Measurements from ENCODE around the gene HK2.
"Not testable (repeated sequence)": the region's sequence is repeated elsewhere in the genome, so short reads cannot be mapped to it uniquely, and the experiment has no call there.

Gene HK2

GRCh38 chr2:74833418-74834233 is at the start of gene HK2:
HK2 (plus strand) TSS chr2:74834127; CDS start chr2:74834581, 454 bp downstream.
- peak; percentile 41 to 63 for DNase-seq (ENCODE audit: low read depth in 2 of 2)

DNA sequence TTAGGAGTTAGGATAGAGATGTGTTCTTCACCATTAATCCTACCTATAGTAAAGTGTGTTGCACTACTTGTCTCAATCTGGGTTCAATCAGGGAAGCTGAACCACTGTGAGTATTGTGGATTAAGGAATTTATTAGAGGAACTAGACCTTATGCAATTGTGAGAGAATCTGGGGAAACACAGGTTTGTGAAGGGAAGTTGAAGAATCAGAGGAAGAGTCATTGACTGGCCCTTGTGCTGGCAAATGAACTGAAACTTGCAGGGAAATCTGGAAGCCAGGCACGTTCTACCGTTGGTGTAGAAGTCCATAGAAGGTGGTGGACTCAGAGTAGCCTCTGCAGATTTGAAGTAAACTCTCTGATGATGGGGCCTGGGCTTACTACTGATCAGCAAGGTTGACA is 44.7 kb upstream of the HK2 start:
- no peak for DNase-seq (ENCODE audit: low read depth in 2 of 2)

DNA sequence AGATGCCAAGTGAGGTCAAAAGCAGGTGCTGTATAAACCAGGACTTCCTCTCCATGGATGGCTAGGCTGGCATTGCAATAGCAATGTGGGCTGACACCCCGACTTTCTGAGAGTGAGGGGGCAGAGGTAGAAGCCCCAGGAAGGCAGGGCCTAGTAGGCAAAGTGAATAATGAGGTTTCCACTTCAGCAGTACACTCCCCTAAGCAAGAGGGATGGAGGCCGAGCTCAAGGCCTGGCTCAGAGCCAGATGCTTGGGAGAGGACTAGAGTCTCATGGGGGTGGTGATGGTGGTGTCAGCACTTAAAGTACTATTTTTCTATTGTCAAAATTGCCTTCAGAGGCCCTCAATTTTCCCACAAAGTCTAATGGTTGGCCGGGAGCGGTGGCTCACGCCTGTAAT is 41.6 kb upstream of the HK2 start:
- no peak for DNase-seq (ENCODE audit: low read depth in 2 of 2)

GRCh38 chr2:74794878-74795277 is 39.0 kb upstream of the HK2 start:
- not testable (repeated sequence) for DNase-seq (ENCODE audit: low read depth in 2 of 2)

- no peak for DNase-seq (ENCODE audit: low read depth in 2 of 2)
Measured at GRCh38 chr2:74806355-74806839, 27.5 kb upstream of the HK2 start.

DNA sequence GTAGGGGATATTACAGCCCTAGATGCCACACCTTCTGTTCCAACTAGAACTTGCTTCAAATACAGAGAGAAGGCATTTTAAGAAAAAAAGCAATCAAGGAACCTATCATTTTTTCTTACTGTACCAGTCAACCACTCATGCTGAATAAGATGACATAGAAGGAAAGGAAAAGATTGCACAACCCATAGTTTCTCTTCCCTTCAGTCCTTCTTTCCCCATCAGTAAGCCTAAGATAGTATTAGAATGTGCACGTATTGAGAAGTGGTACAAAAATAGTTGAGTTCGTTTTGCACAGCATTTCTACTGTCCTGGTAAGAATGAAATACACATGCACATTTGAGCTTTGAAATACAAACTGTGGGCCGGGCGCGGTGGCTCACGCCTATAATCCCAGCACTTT is 27.0 kb upstream of the HK2 start:
- DNase-seq (ENCODE audit: low read depth in 2 of 2): no peak

GRCh38 chr2:74812787-74813590 is 20.9 kb upstream of the HK2 start:
- DNase-seq (ENCODE audit: low read depth in 2 of 2): no peak

DNA sequence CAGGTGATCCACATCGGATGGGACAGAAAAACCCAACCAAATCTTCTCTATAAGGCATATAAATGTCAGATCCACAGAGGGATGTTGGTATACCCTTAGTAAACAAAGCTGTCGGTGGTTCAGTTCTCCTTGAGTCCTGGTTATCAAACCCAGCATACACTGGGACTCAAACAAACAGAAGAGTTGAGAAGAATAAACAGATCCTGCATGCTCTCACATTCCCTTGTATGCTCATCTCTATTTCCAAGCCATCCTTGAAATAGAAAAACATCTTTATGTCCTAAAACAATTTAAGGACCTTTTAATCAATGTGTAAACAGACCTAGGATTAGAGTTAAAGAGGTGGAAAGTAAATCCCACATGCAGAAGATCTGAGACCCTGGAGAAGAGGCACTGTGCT is 19.8 kb upstream of the HK2 start:
- DNase-seq (ENCODE audit: low read depth in 2 of 2): no peak

DNA sequence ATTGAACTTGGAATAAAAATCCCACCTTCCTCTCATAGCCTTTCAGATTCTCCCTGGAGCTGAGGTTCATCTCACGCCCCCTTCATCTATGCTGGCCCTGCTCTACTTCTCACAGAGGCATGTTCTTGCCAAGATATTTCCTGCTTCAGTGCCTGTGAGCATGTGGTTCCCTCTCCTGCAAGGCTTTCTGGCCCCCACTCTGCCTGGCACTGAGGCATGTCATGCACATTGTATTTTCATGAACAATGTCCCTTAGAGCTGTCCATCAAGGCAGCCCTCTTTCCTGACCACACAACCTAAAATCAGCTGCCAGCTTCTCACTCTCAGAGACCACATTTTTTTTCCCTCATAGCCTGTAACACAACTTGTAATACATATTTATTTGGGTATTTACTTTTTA is 18.0 kb upstream of the HK2 start:
- DNase-seq (ENCODE audit: low read depth in 2 of 2): no peak

- no peak for DNase-seq (ENCODE audit: low read depth in 2 of 2)
Measured at GRCh38 chr2:74816540-74817303, 17.2 kb upstream of the HK2 start.

GRCh38 chr2:74817304-74817675 is 16.6 kb upstream of the HK2 start:
- no peak for DNase-seq (ENCODE audit: low read depth in 2 of 2)

GRCh38 chr2:74819702-74820101 is 14.2 kb upstream of the HK2 start:
- DNase-seq (ENCODE audit: low read depth in 2 of 2): no peak

DNA sequence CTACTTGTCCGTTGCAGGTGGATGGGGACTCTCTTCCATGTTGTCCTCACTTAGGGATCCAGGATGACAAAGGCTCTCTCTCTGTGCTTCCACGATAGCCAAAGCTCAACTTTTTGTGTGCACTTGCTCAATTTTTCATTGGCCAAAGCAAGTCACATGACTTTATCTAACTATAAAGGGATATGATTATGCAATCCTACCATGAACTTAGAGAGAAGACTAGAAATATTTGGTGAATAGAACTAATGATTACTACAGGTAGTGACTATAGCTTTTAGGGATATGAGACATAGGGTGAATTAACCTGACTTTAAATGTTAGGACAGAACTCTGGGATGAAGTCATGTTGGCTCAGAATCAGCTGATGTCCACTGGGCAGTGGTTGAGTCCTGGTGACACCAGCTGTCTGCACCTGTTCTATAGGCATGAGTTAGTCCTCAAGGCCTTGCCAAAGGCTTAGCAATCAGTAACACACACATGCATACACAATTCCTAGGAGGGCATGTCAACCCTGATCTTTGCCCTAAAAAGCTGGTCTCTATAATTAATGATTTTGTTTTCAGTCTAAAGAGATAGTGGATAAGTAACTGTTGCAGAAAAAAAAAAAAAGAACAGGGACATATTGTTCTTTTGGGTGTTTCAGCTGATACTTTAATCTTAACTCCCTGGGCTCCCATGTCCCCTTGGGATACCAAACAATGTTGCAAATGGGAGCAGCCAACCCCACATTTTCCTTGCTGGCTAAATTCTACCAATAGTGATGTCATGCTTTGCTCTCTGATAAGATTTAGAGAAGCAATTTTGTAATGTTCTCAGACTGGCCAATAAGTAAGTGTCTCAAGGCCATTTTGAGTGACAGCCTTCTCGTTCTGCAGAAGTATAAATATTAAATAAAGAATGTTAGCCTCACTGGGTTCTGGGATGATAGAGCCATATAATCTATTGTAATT is 12.5 kb upstream of the HK2 start:
- no peak for DNase-seq (ENCODE audit: low read depth in 2 of 2)

DNA sequence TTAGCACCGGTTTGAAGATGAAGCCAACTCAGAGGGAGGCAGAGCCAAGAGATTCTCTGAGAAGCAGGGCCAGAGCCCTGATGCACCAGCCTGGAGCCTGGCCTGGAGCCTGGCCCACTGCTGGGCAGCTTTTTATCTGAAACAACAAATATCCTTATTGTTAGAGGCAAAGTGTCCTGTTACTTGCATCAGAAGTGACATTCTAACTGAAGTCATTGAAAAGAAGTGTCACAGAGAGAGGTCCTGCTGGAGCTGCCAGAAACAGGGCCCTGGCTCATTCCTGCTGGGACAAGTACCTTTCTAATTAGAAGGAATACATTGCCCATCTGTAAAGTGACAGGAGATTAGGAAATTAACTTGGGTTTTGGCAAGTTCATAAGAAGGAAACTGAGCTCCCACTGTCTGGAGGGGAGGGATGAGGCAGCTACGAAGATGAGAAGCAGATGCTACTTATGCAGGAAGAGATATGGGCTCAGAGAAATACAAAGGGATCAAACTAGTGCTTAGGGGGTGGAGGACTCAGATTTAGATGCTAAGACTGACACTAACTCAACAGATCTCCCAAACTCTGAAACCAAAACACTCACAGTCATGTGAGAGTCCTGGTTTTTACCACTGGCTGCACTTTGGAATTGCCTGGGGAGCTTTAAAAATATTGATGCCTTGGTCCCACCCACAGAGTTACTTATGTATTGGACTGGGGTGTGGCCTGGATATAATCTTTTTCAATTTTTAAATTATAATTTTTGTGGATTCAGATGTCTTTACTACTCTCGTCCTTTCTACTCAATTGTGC is 11.0 kb upstream of the HK2 start:
- no peak for DNase-seq (ENCODE audit: low read depth in 2 of 2)

DNA sequence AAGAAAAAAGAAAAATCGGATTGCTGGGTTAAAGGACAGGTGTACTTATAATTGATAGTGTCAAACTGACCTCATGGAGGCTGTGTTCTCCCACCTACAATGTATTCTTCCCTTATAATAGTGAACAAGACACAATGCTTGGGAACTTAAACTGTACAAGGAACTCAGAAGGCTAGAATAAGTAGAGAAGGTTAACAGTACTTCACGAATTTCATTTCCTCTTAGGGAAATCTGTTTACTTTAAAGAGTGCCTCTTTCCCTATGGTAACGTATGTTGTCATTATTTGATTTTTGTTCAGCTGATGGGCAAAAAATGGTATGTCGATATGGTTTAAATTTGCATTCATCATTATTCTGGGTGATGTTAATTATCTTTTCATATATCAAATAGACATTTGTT is 9.2 kb upstream of the HK2 start:
- DNase-seq (ENCODE audit: low read depth in 2 of 2): no peak

DNA sequence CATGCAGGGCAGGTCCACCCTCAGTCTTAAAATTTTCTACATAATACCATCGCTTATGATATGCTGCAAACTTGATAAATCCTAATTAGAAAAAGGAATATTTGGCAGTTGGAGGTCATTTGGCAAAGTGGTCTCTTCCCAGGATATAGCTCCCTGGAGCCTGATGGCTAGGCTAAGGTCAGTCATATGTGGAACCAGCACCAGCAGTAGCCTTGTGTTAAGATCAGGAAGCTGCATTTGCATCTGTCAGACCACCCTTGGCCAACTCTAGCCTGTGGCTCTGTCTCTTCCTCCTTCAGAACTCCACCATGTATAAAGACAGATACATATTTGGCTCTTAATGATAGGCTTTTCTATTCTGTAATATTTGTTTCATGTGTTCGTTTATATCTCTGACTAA is 5.4 kb upstream of the HK2 start:
- no peak for DNase-seq (ENCODE audit: low read depth in 2 of 2)

DNA sequence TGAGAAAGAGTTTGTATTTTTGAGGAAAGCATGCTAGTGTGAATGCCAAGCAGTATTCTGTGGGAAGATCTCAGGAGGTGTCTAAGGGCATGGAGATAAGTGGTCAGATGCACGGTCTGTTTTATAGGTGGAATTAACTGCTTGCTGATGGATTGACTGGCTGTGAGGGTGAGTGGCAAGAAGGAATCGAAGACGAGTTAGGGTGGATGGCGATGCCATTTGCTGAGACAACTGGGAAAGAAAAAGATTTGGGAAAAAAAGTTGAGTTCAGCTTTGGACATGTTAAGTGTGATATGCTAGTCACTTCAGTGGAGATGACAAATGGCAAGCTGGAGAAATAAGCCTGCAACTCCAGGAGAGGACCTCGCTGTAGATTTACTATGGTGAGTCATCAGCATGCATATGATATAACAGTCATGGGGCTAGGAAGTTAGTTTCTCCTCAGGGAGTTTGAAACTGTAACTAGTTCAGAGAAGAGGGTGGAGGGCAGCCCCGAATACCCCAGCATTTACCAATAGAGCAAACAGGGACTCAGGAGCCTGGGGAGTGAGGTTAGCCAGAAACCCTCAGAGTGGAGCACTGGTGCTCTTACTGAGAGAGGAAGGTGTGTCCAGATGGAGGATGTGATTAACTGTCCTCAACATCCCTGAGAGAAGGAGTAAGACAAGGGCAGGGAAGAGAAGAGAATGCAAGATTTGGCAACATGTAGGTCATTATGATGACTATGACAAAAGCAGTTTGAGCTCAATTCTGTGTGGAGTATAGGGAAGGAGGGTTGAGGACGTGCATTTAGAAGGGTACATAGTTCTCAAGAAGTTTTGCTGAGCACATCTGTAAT is 2.0 kb upstream of the HK2 start:
- DNase-seq (ENCODE audit: low read depth in 2 of 2): no peak

DNA sequence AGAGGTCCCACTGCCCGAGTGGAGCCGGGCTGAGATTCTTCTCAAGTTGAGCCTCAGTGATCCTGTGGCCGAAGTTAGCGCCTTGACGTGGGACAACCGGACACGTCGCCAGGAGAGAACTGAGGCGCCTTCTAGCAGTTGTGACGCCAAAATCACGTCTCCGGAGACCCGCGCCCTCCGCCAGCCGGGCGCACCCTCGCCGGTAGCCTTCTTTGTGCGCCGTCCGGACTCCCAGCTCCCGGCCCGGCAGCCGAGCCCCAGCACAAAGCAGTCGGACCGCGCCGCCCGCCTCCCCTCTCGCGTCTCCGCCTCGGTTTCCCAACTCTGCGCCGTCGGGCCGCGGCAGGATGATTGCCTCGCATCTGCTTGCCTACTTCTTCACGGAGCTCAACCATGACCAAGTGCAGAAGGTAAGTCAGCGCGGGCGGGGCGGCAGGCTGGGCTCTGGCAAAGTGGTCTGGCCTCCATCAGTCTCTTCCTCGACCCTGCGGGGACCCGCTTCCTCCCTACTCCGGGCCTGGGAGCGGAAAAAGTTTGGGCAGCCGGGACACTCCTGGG is 386 bp downstream of the HK2 start:
- not testable (repeated sequence) for DNase-seq (ENCODE audit: low read depth in 2 of 2)
